ENCODE data around the gene NDUFS6.

- TF ChIP-seq POLR2AphosphoS5 (IDR thresholded peaks at IDR 0.05) (peak; percentile 77 to 91), CTCF (IDR thresholded peaks at IDR 0.05) (peak in 1 of 3 experiments; percentile 7), POLR2A (IDR thresholded peaks at IDR 0.05; ENCODE audit: low read depth) (peak; percentile 45)
These were observed at the start of gene NDUFS6 for GRCh38 chr5:1801222-1801966.

Data from esophagus muscularis mucosa (tissue), 3 donors.